Mesothelial cell of epicardium (in vitro differentiated cells): ENCODE measurements around the gene HARS2. TPM values are rescaled to one million over a fixed set of nuclear protein-coding genes. Genes with fewer than 3 reads are reported as not detected.
"Not testable (repeated sequence)": the region's sequence is repeated elsewhere in the genome, so short reads cannot be mapped to it uniquely, and the experiment has no call there.

Experiments used
- DNase-seq, 2 experiments: peaks; one replicate each; pipeline ENCODE4 v3.0.0; 2021; ENCODE audit warnings: low spot score in 2 of 2; ENCODE audit not compliant: unreplicated experiment in 2 of 2
- H3K27ac Mint-ChIP-seq: 2 replicates; pipeline ENCODE4 v1.8.0; 2021; ENCODE audit warnings: mixed read lengths
- H3K27me3 Mint-ChIP-seq: 2 replicates; pipeline ENCODE4 v1.8.0; 2021; ENCODE audit warnings: low read depth, mixed read lengths
- H3K36me3 Mint-ChIP-seq: 2 replicates; pipeline ENCODE4 v1.8.0; 2021; ENCODE audit warnings: mixed read lengths
- H3K4me1 Mint-ChIP-seq: 2 replicates; pipeline ENCODE4 v1.8.0; 2021; ENCODE audit warnings: mixed read lengths
- H3K4me3 Mint-ChIP-seq: 2 replicates; pipeline ENCODE4 v1.8.0; 2021; ENCODE audit warnings: mild to moderate bottlenecking, moderate library complexity, mixed read lengths
- H3K9me3 Mint-ChIP-seq: 2 replicates; pipeline ENCODE4 v1.8.0; 2021; ENCODE audit warnings: mixed read lengths
- total RNA-seq: library from RNA; stranded (reverse); gene quantifications from 3 replicates; pipeline ENCODE4 v1.2.1, GENCODE V29; 2021
- TF ChIP-seq, protein P1 (sequence below): fragments of 200-600 bp; sonication (generic); IDR thresholded peaks from one replicate; pipeline ENCODE4 v1.5.0; 2021; ENCODE audit warnings: antibody characterized with exemption; ENCODE audit not compliant: unreplicated experiment

HARS2 gene
- total RNA-seq, 1 donor from 2014 or later = 35.6 TPM

DNA sequence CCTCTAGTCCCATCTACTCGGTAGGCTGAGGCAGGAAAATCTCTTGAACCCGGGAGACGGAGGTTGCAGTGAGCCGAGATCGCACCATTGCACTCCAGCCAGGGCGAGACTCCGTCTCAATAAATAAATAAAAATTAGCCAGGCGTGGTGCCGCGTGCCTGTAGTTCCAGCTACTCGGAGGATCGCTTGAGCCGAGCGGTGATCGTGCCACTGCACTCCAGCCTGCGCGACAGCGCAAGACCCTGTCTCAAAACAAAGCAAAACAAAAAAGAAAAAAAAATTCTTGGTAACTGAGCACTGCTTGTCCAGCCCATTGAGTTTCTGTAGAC lies 27.3 kb upstream of the HARS2 start:
- Mint-ChIP-seq H3K36me3 (peaks cover 42% of the 10 kb centered on the region), H3K9me3 (no peaks in the 10 kb centered on the region), H3K27me3 (no peaks in the 10 kb centered on the region), H3K27ac (peak overlapping the region; percentile 97), H3K4me1 (peaks cover 16% of the 10 kb centered on the region), H3K4me3 (peak overlapping the region; percentile 99)
- no peak for DNase-seq
- TF ChIP-seq, protein P1, sequence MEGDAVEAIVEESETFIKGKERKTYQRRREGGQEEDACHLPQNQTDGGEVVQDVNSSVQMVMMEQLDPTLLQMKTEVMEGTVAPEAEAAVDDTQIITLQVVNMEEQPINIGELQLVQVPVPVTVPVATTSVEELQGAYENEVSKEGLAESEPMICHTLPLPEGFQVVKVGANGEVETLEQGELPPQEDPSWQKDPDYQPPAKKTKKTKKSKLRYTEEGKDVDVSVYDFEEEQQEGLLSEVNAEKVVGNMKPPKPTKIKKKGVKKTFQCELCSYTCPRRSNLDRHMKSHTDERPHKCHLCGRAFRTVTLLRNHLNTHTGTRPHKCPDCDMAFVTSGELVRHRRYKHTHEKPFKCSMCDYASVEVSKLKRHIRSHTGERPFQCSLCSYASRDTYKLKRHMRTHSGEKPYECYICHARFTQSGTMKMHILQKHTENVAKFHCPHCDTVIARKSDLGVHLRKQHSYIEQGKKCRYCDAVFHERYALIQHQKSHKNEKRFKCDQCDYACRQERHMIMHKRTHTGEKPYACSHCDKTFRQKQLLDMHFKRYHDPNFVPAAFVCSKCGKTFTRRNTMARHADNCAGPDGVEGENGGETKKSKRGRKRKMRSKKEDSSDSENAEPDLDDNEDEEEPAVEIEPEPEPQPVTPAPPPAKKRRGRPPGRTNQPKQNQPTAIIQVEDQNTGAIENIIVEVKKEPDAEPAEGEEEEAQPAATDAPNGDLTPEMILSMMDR = no peak

DNA sequence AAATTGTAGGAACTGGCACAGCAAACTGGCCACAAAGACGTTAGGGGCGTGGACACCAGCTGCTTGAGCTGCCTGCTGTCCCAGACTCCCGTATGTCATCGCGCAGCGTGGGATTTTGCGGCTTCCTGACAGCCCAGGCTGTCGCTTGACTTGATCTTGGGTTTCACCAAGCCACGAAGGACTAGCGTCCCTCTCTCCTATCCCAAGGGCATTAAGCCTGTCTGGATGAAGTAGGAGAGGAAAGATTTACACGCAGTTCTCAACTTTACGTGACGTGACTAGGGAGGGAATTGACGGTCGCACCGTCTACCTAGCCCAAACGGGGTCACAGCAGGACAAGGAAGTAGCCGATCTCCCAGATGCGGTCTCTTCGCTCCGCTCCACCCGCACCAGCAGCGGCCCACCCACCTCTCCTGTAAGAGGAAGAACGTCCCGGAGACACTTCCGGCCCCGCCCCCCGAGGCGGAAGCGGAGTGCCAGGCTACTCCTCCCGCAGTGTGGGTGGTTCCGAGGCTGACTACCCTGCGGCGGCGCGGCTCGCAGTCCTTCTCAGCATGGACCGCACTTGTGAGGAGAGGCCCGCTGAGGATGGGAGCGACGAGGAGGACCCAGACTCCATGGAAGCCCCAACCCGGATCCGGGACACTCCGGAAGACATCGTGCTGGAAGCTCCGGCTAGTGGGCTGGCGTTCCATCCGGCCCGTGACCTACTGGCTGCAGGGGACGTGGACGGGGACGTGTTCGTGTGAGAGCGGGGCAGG lies 26.7 kb upstream of the HARS2 start, which contains the start of gene WDR55:
Gene WDR55, plus strand, starts transcription at position 546 of the 761 bp plus-strand sequence. Its CDS starts 9 bp downstream, at position 555.
- Mint-ChIP-seq H3K27me3 (no peaks in the 10 kb centered on the region), H3K36me3 (peaks cover 41% of the 10 kb centered on the region), H3K9me3 (no peaks in the 10 kb centered on the region), H3K4me1 (peaks cover 16% of the 10 kb centered on the region), H3K4me3 (peak within 1 kb of the TSS; percentile 99), H3K27ac (peak within 1 kb of the TSS; percentile 97)
- TF ChIP-seq, protein P1 = no peak
- DNase-seq = peak; percentile 88 to 94

DNA sequence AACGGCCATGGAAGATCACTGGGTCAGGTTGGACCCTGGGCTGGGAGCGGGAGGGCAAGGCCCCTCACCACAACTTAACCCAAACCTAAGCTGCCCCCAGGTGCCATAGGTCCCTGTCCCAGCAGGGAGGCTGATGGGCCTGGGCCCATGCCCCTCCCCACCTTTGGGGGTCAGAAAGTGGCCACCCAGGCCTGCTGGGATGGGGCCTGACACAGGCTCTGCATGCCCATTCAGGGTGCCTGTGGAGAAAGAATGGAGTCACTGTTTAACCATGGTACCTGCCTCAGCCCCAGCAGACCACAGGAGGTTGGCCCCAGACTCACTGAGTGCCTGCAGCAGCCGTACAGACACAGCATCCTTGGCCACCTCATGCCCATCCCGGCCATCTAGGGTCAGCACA lies 20.2 kb upstream of the HARS2 start:
- not testable (repeated sequence) for H3K4me3 Mint-ChIP-seq, H3K4me1 Mint-ChIP-seq, DNase-seq, H3K27me3 Mint-ChIP-seq, H3K9me3 Mint-ChIP-seq, H3K27ac Mint-ChIP-seq
- peaks cover 35% of the 10 kb centered on the region for H3K36me3 Mint-ChIP-seq

DNA sequence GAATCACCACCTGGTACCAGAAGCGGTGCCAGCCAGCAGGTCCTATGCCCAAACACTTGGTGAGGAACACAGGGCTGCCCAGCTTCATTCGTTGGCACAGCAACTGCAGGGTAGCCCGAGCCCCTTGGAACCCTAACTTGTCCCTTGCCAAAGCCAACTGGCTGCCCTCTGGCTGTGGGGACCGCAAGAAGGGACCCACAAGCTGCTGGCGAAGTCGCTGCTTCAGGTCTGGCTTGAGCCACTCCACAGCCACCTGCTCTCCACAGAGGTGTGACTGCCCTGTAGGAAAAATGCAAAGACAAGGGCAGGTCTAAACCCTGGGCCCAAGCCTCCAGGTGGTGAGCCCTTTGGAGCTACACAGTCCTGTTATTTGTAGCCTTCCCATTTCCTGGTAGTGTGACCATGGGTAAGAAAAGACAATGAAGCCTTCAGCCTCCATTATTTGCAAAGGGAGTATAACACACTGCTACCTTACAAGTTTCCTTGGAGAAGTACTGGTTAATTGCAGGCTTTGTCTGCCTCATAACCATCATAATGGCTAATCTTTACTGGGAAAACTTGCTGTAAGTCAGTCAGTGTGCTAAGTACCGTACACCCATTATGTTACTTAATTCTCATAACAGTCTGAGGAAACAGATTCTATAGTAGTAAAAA lies 19.7 kb upstream of the HARS2 start:
- TF ChIP-seq, protein P1 = no peak
- no peak overlapping the region for H3K4me3 Mint-ChIP-seq
- peaks cover 39% of the 10 kb centered on the region for H3K36me3 Mint-ChIP-seq
- no peak for DNase-seq
- no peak overlapping the region for H3K27ac Mint-ChIP-seq
- no peaks in the 10 kb centered on the region for H3K9me3 Mint-ChIP-seq
- H3K4me1 Mint-ChIP-seq = peaks cover 3% of the 10 kb centered on the region
- no peaks in the 10 kb centered on the region for H3K27me3 Mint-ChIP-seq

DNA sequence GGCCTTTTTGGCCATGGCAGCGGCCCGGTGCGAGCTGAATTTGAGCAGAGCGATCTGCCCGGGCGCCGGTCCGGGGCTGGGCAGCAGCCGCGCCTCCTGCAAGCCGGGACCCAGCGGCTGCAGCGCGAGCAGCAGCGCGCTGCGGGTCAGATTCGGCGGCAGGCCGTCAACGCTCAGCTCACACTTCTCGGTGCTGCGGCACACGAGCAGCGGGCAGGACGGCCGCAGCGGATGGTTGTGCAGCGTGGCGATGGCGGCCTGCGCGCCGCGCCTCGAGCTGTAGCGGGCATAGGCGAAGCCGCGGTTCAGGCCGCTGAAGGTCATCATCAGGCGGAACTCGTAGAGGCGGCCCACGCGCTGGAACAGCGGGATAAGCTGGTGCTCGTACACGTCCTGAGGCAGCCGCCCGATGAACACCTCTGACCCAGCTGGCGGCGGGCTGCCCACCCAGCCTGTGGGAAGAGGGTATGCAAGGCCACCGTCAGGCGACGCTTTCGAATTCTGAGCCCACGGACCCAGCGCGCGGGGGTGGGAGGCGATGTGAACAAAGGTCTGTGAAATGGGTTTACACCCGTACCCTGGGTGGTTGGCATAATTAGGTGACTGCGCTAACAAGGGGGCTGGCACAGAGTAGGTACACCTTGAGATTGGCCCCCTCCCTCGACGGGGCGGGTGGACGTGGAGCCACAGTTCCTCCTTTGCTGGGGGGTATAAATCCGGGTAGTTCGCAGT lies 18.6 kb upstream of the HARS2 start:
- TF ChIP-seq, protein P1 = no peak
- Mint-ChIP-seq H3K27me3 (no peaks in the 10 kb centered on the region), H3K27ac (no peak overlapping the region), H3K4me3 (no peak overlapping the region), H3K4me1 (no peaks in the 10 kb centered on the region), H3K9me3 (no peaks in the 10 kb centered on the region), H3K36me3 (peaks cover 46% of the 10 kb centered on the region)
- no peak for DNase-seq
